Natural killer cell (primary cell): ENCODE measurements around the gene CYP26A1. TPM values are rescaled to one million over a fixed set of nuclear protein-coding genes. Genes with fewer than 3 reads are reported as not detected.

Experiments
- ATAC-seq, 3 donors: fragments of 150-1000 bp in 2 of 3; fragments of 200-7000 bp in 1 of 3; cut with Tn5 transposase; 1 replicate in 1 of 3; 2 replicates in 2 of 3; pipeline ENCODE4 v1.10.0; 2021; ENCODE audit warnings: mild to moderate bottlenecking in 2 of 3, moderate library complexity in 2 of 3
- DNase-seq, 2 donors: peaks; one replicate each; pipeline versions ENCODE4 v3.0.0 to v3.0.0-alpha.2; 2013 to 2021; ENCODE audit warnings: mixed read lengths in 1 of 2
- H3K27ac ChIP-seq: one replicate; pipeline ENCODE4 v1.5.1; 2013; ENCODE audit warnings: mild to moderate bottlenecking, low read length
- H3K27me3 ChIP-seq: one replicate; pipeline ENCODE4 v1.6.1; 2013; ENCODE audit warnings: low read length; ENCODE audit not compliant: control insufficient read depth, insufficient read depth
- H3K36me3 ChIP-seq: one replicate; pipeline ENCODE4 v1.6.1; 2013; ENCODE audit warnings: low read length; ENCODE audit not compliant: control insufficient read depth, insufficient read depth
- H3K4me1 ChIP-seq: one replicate; pipeline ENCODE4 v1.6.1; 2013; ENCODE audit warnings: low read length; ENCODE audit not compliant: control insufficient read depth, insufficient read depth
- H3K4me3 ChIP-seq: one replicate; pipeline ENCODE4 v1.5.1; 2013; ENCODE audit warnings: low read length
- H3K9me3 ChIP-seq: one replicate; pipeline ENCODE4 v1.6.1; 2013; ENCODE audit warnings: low read length; ENCODE audit not compliant: control insufficient read depth, insufficient read depth
- H3K27ac Mint-ChIP-seq, 2 donors: one replicate each; pipeline ENCODE4 v1.8.0; 2022; ENCODE audit warnings: mild to moderate bottlenecking in 2 of 2, mixed read lengths in 2 of 2, moderate library complexity in 1 of 2
- H3K27me3 Mint-ChIP-seq, 2 donors: one replicate each; pipeline ENCODE4 v1.8.0; 2022; ENCODE audit warnings: low read depth in 2 of 2, mixed read lengths in 2 of 2
- H3K36me3 Mint-ChIP-seq: one replicate; pipeline ENCODE4 v1.8.0; 2022; ENCODE audit warnings: mixed read lengths
- H3K4me1 Mint-ChIP-seq, 2 donors: one replicate each; pipeline ENCODE4 v1.8.0; 2022; ENCODE audit warnings: mixed read lengths in 2 of 2
- H3K4me3 Mint-ChIP-seq: one replicate; pipeline ENCODE4 v1.8.0; 2022; ENCODE audit warnings: mild to moderate bottlenecking, moderate library complexity, mixed read lengths
- H3K9me3 Mint-ChIP-seq, 2 donors: one replicate each; pipeline ENCODE4 v1.8.0; 2022; ENCODE audit warnings: mixed read lengths in 2 of 2
- CTCF ChIP-seq: fragments of 200-600 bp; IDR thresholded peaks from one replicate; pipeline ENCODE4 v1.8.0; 2022; ENCODE audit warnings: antibody characterized with exemption
- WGBS: methylation state at CpG from one replicate; pipeline ENCODE4 v1.1.7; 2013; ENCODE audit warnings: missing lambda C conversion rate; ENCODE audit not compliant: insufficient coverage; 5-methylcytosine and 5-hydroxymethylcytosine counted together
- intact Hi-C: fragments of 100-400 bp; cut with micrococcal nuclease; formaldehyde crosslinking; loops from one replicate; pipeline ENCODE4 v1.14.2; 2022
- total RNA-seq, 4 donors: library from RNA; stranded (reverse); fragments of 120-200 nt in 1 of 4; gene quantifications; one replicate each; pipeline versions ENCODE4 v1.2.3 to v1.2.4, GENCODE V29; 2013 to 2022

The CYP26A1 gene
- total RNA-seq, 3 donors from 2014 or later (not counting 1 experiment from before 2014, with no cell fraction given), result not detected

- H3K9me3 ChIP-seq, result no peaks in the 10 kb centered on the region
- WGBS, result no CpG with 5 or more reads among the region's 1 CpG
- intact Hi-C loops, result no loop called here
- H3K4me1 ChIP-seq, result no peaks in the 10 kb centered on the region
- no peaks in the 10 kb centered on the region for H3K36me3 ChIP-seq
- DNase-seq (no peak), ATAC-seq (no peak)
- TF ChIP-seq CTCF, result no peak
- Mint-ChIP-seq H3K27ac (no peak overlapping the region), H3K9me3 (peaks cover 0 to 2% of the 10 kb centered on the region in 2 donors), H3K4me1 (no peaks in the 10 kb centered on the region), H3K36me3 (peaks cover 7% of the 10 kb centered on the region), H3K27me3 (peaks cover 3 to 15% of the 10 kb centered on the region in 2 donors), H3K4me3 (no peak overlapping the region)
- no peaks in the 10 kb centered on the region for H3K27me3 ChIP-seq
- H3K27ac ChIP-seq, result no peak overlapping the region
- no peak overlapping the region for H3K4me3 ChIP-seq
These were observed 30.3 kb downstream of the CYP26A1 start for GRCh38 chr10:93103953-93104352.

GRCh38 chr10:93106631-93107072, 33.0 kb downstream of the CYP26A1 start:
- H3K27ac Mint-ChIP-seq, result no peak overlapping the region

GRCh38 chr10:93110472-93111146, 36.9 kb downstream of the CYP26A1 start:
- peaks cover 0 to 4% of the 10 kb centered on the region in 2 donors for H3K4me1 Mint-ChIP-seq
- H3K9me3 Mint-ChIP-seq, result no peaks in the 10 kb centered on the region
- H3K36me3 ChIP-seq, result no peaks in the 10 kb centered on the region
- H3K4me3 ChIP-seq, result no peak overlapping the region
- WGBS, result 53% methylated on average over 2 of the region's 3 CpGs
- no peak overlapping the region for H3K27ac ChIP-seq
- no peak overlapping the region for H3K27ac Mint-ChIP-seq
- no peaks in the 10 kb centered on the region for H3K36me3 Mint-ChIP-seq
- no peaks in the 10 kb centered on the region for H3K9me3 ChIP-seq
- H3K4me3 Mint-ChIP-seq, result no peak overlapping the region
- ATAC-seq (no peak), DNase-seq (no peak)
- H3K27me3 Mint-ChIP-seq, result peaks cover 13 to 20% of the 10 kb centered on the region in 2 donors
- intact Hi-C loops, result no loop called here
- H3K27me3 ChIP-seq, result no peaks in the 10 kb centered on the region
- H3K4me1 ChIP-seq, result peaks cover 4% of the 10 kb centered on the region
- TF ChIP-seq CTCF, result no peak

More at GRCh38 chr10:93106631-93107072, 33.0 kb downstream of the CYP26A1 start:
- H3K9me3 ChIP-seq, result no peaks in the 10 kb centered on the region
- ATAC-seq (no peak), DNase-seq (no peak)
- TF ChIP-seq CTCF, result no peak
- H3K4me1 Mint-ChIP-seq, result no peaks in the 10 kb centered on the region
- intact Hi-C loops, result no loop called here
- H3K9me3 Mint-ChIP-seq, result peaks cover 0 to 2% of the 10 kb centered on the region in 2 donors
- no peak overlapping the region for H3K4me3 Mint-ChIP-seq
- no peaks in the 10 kb centered on the region for H3K4me1 ChIP-seq
- H3K36me3 Mint-ChIP-seq, result peaks cover 7% of the 10 kb centered on the region
- peaks cover 3 to 15% of the 10 kb centered on the region in 2 donors for H3K27me3 Mint-ChIP-seq
- H3K27ac ChIP-seq, result no peak overlapping the region
- WGBS, result 89% methylated on average over 2 of the region's 2 CpGs
- H3K27me3 ChIP-seq, result no peaks in the 10 kb centered on the region
- H3K36me3 ChIP-seq, result no peaks in the 10 kb centered on the region
- no peak overlapping the region for H3K4me3 ChIP-seq

GRCh38 chr10:93113042-93113441, 39.3 kb downstream of the CYP26A1 start:
- no peak for DNase-seq
- ATAC-seq, result no peak
- intact Hi-C loops, result no loop called here
- Histone ChIP-seq H3K9me3 (no peaks in the 10 kb centered on the region), H3K36me3 (no peaks in the 10 kb centered on the region), H3K4me3 (no peak overlapping the region), H3K27ac (no peak overlapping the region), H3K4me1 (peaks cover 6% of the 10 kb centered on the region), H3K27me3 (no peaks in the 10 kb centered on the region)
- TF ChIP-seq CTCF, result no peak
- no peak overlapping the region for H3K4me3 Mint-ChIP-seq
- H3K4me1 Mint-ChIP-seq, result peaks cover 0 to 5% of the 10 kb centered on the region in 2 donors
- no peak overlapping the region for H3K27ac Mint-ChIP-seq
- 82% methylated on average over 2 of the region's 2 CpGs for WGBS
- no peaks in the 10 kb centered on the region for H3K36me3 Mint-ChIP-seq
- H3K9me3 Mint-ChIP-seq, result no peaks in the 10 kb centered on the region
- H3K27me3 Mint-ChIP-seq, result peaks cover 13 to 20% of the 10 kb centered on the region in 2 donors
